Gastrocnemius medialis (tissue), 4 donors: ENCODE results near the gene PRKCH.

ENCODE experiments used
- POLR2A ChIP-seq, 2 donors: fragments of 450-650 bp; IDR thresholded peaks; one replicate each; pipeline ENCODE4 v1.6.1; 2017; ENCODE audit warnings: antibody characterized with exemption in 2 of 2, mild to moderate bottlenecking in 2 of 2, moderate library complexity in 2 of 2
- TF ChIP-seq, protein P1 (sequence below), 5 experiments: fragments of 450-650 bp in 3 of 5; fragments of 200-600 bp in 2 of 5; sonication (generic) in 2 of 5; IDR thresholded peaks in 4 of 5; conservative IDR thresholded peaks in 1 of 5; 1 replicate in 4 of 5; 2 replicates in 1 of 5; pipeline ENCODE4 v1.5.1; 2016 to 2019; ENCODE audit warnings: antibody characterized with exemption in 5 of 5, mild to moderate bottlenecking in 3 of 5, moderate library complexity in 3 of 5

GRCh38 chr14:61381553-61381952, 60.2 kb downstream of the PRKCH start:
- TF ChIP-seq, protein P1, sequence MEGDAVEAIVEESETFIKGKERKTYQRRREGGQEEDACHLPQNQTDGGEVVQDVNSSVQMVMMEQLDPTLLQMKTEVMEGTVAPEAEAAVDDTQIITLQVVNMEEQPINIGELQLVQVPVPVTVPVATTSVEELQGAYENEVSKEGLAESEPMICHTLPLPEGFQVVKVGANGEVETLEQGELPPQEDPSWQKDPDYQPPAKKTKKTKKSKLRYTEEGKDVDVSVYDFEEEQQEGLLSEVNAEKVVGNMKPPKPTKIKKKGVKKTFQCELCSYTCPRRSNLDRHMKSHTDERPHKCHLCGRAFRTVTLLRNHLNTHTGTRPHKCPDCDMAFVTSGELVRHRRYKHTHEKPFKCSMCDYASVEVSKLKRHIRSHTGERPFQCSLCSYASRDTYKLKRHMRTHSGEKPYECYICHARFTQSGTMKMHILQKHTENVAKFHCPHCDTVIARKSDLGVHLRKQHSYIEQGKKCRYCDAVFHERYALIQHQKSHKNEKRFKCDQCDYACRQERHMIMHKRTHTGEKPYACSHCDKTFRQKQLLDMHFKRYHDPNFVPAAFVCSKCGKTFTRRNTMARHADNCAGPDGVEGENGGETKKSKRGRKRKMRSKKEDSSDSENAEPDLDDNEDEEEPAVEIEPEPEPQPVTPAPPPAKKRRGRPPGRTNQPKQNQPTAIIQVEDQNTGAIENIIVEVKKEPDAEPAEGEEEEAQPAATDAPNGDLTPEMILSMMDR (IDR thresholded peaks at IDR 0.05 in 4 of 5, conservative IDR thresholded peaks at IDR 0.05 in 1 of 5), result no peak
- TF ChIP-seq POLR2A (IDR thresholded peaks at IDR 0.05), result no peak
